Gastrocnemius medialis (tissue), 4 donors: ENCODE results near the gene PDE3B. TPM values are rescaled to one million over a fixed set of nuclear protein-coding genes. Genes with fewer than 3 reads are reported as not detected.
"Not testable (repeated sequence)": the region's sequence is repeated elsewhere in the genome, so short reads cannot be mapped to it uniquely, and the experiment has no call there.

Source experiments
- ATAC-seq, 2 donors: fragments of 150-250 bp; one replicate each; pipeline ENCODE4 v1.9.1; 2016
- DNase-seq, 2 donors: peaks; one replicate each; pipeline ENCODE4 v3.0.0-alpha.2; 2019
- H3K27ac ChIP-seq, 4 donors: fragments of 200-600 bp; sonication (generic); 1 replicate in 1 of 4; 2 replicates in 3 of 4; pipeline ENCODE4 v1.5.1; 2016 to 2018; ENCODE audit warnings: mild to moderate bottlenecking in 2 of 4, moderate library complexity in 1 of 4
- H3K27me3 ChIP-seq, 3 donors: fragments of 200-600 bp; sonication (generic) in 2 of 3; 1 replicate in 1 of 3; 2 replicates in 2 of 3; pipeline versions ENCODE4 v1.5.1 to v1.6.0; 2016 to 2019; ENCODE audit warnings: mild to moderate bottlenecking in 1 of 3, moderate library complexity in 1 of 3
- H3K36me3 ChIP-seq, 2 donors: fragments of 200-600 bp; sonication (generic) in 1 of 2; one replicate each; pipeline ENCODE4 v1.5.1; 2017 to 2018
- H3K4me1 ChIP-seq, 2 donors: fragments of 200-600 bp; sonication (generic) in 1 of 2; one replicate each; pipeline ENCODE4 v1.5.1; 2016 to 2017; ENCODE audit warnings: mild to moderate bottlenecking in 2 of 2
- H3K4me3 ChIP-seq, 4 donors: fragments of 200-600 bp; sonication (generic) in 3 of 4; 1 replicate in 1 of 4; 2 replicates in 3 of 4; pipeline ENCODE4 v1.5.1; 2016 to 2019; ENCODE audit warnings: mild to moderate bottlenecking in 2 of 4
- H3K9me3 ChIP-seq, 3 donors: fragments of 200-600 bp; sonication (generic) in 2 of 3; 1 replicate in 1 of 3; 2 replicates in 2 of 3; pipeline ENCODE4 v1.5.1; 2016 to 2019
- POLR2A ChIP-seq, 2 donors: fragments of 450-650 bp; IDR thresholded peaks; one replicate each; pipeline ENCODE4 v1.6.1; 2017; ENCODE audit warnings: antibody characterized with exemption in 2 of 2, mild to moderate bottlenecking in 2 of 2, moderate library complexity in 2 of 2
- in situ Hi-C, 4 donors: fragments of 200-750 bp; cut with MboI; loops; one replicate each; pipeline versions ENCODE4 v1.15.0 to v1.8.0; 2017; ENCODE audit warnings: low sequenced_read_pairs in 4 of 4
- intact Hi-C: fragments of 100-400 bp; cut with DNase I; formaldehyde crosslinking; loops from one replicate; pipeline ENCODE4 v1.15.1; 2023; ENCODE audit warnings: low total_unique reads
- total RNA-seq, 4 donors: library from RNA; depleted of rRNA; stranded (reverse); fragments of >200 nt; gene quantifications; one replicate each; pipeline versions ENCODE4 v1.1.0 to v1.2.3, GENCODE V29; 2016
- TF ChIP-seq, protein P1 (sequence below), 5 experiments: fragments of 450-650 bp in 3 of 5; fragments of 200-600 bp in 2 of 5; sonication (generic) in 2 of 5; IDR thresholded peaks in 4 of 5; conservative IDR thresholded peaks in 1 of 5; 1 replicate in 4 of 5; 2 replicates in 1 of 5; pipeline ENCODE4 v1.5.1; 2016 to 2019; ENCODE audit warnings: antibody characterized with exemption in 5 of 5, mild to moderate bottlenecking in 3 of 5, moderate library complexity in 3 of 5

PDE3B gene
- total RNA-seq, 4 donors from 2014 or later: 0.39 to 1.1 (median 0.76) TPM

DNA sequence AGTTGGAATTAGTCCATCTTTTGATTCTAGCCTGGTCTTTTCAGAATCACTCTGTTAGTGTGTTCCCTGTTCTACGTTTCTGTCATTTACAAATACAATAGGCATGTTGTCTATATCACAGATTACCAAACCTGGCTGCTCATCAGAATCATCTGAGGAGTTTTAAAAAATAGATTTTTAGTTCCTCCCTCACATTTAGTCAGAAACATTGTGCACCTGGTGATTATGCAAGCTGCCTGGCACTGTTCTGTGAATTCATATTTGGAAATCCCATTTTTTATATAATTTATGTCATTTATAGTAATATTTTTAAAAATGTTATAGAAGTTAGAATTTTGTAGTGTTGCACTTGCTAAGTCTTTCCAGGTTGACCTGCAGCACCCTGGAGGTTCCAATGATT is 107.3 kb downstream of the PDE3B start:
- TF ChIP-seq, protein P1, sequence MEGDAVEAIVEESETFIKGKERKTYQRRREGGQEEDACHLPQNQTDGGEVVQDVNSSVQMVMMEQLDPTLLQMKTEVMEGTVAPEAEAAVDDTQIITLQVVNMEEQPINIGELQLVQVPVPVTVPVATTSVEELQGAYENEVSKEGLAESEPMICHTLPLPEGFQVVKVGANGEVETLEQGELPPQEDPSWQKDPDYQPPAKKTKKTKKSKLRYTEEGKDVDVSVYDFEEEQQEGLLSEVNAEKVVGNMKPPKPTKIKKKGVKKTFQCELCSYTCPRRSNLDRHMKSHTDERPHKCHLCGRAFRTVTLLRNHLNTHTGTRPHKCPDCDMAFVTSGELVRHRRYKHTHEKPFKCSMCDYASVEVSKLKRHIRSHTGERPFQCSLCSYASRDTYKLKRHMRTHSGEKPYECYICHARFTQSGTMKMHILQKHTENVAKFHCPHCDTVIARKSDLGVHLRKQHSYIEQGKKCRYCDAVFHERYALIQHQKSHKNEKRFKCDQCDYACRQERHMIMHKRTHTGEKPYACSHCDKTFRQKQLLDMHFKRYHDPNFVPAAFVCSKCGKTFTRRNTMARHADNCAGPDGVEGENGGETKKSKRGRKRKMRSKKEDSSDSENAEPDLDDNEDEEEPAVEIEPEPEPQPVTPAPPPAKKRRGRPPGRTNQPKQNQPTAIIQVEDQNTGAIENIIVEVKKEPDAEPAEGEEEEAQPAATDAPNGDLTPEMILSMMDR (IDR thresholded peaks at IDR 0.05 in 4 of 5, conservative IDR thresholded peaks at IDR 0.05 in 1 of 5): no peak
- no peak for TF ChIP-seq POLR2A (IDR thresholded peaks at IDR 0.05)
- Histone ChIP-seq H3K9me3 (no peaks in the 10 kb centered on the region), H3K4me3 (no peak overlapping the region), H3K36me3 (no peaks in the 10 kb centered on the region), H3K27ac (no peak overlapping the region), H3K4me1 (no peaks in the 10 kb centered on the region), H3K27me3 (no peaks in the 10 kb centered on the region)
- in situ Hi-C loops: no loop called here
- intact Hi-C loops: no loop called here
- no peak for DNase-seq
- ATAC-seq: no peak

DNA sequence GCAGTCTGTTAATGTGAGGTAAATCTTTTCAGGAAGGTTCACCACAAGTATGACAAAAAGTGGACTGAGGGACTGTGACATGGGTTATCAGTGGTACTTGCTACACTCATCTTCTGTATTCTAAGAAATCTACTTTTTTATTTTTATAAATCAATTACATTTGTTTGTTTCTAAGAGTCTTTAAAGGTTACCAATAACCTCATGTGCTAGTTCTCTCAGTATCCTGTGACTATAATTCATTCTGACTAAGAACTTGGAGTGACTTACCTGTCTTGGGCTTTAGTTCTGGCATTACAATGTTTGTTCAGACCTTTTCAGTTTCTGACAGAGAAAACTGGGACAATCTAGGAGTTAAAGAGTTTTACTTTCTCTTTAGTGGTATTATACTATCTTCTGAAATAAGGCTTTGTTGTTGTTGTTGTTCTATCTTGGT is 108.4 kb downstream of the PDE3B start:
- TF ChIP-seq, protein P1 (IDR thresholded peaks at IDR 0.05 in 4 of 5, conservative IDR thresholded peaks at IDR 0.05 in 1 of 5): no peak
- TF ChIP-seq POLR2A (IDR thresholded peaks at IDR 0.05): no peak
- no peaks in the 10 kb centered on the region for H3K9me3 ChIP-seq
- H3K36me3 ChIP-seq: no peaks in the 10 kb centered on the region
- H3K4me3 ChIP-seq: no peak overlapping the region
- no peaks in the 10 kb centered on the region for H3K4me1 ChIP-seq
- H3K27ac ChIP-seq: no peak overlapping the region
- no peak for DNase-seq
- intact Hi-C loops: no loop called here
- H3K27me3 ChIP-seq: no peaks in the 10 kb centered on the region
- in situ Hi-C loops: no loop called here
- ATAC-seq: no peak

DNA sequence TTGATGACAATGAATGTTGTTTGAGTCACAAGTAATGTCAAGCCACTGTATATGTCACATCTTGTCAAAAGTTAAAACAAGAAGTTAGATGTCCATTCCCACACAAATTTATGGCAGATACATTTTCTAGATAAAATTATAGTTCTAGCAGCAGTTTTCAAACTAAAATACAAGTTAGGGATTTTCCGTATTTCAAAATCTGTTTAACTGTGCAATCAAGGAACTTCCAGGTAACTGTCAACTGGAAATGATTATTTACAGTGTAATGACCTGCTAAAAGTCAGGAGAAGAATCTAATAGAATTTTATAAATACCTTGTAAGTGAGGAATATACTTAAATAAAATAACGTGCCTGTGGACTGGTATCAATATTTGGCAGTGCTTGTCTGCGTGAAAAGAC is 111.5 kb downstream of the PDE3B start:
- Histone ChIP-seq H3K27ac (no peak overlapping the region), H3K4me1 (no peaks in the 10 kb centered on the region), H3K36me3 (no peaks in the 10 kb centered on the region), H3K4me3 (no peak overlapping the region), H3K9me3 (no peaks in the 10 kb centered on the region), H3K27me3 (no peaks in the 10 kb centered on the region)
- TF ChIP-seq, protein P1 (IDR thresholded peaks at IDR 0.05 in 4 of 5, conservative IDR thresholded peaks at IDR 0.05 in 1 of 5): no peak
- no peak for TF ChIP-seq POLR2A (IDR thresholded peaks at IDR 0.05)
- DNase-seq (no peak), ATAC-seq (no peak)
- in situ Hi-C loops: no loop called here
- intact Hi-C loops: no loop called here

DNA sequence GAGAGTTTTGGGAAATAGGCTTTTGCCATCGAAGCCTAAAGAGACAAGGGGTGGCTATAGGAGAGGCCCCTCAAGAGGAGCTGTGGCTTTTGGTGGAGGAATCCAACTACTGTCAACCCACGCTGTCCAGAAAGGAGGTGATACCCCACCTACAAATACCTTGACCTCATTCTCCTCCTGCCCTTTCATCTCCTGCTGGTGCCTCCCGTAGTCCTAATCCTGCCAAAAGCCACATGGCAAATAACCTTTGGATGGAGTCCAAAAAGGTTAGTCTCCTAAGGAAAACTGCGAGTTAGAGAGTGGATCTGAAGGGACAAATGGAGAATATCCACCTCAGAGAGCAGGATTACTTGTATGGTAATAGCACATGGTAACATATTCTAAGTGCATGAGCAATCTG is 112.7 kb downstream of the PDE3B start:
- no peak overlapping the region for H3K27ac ChIP-seq
- intact Hi-C loops (no loop called here), in situ Hi-C loops (no loop called here)
- no peaks in the 10 kb centered on the region for H3K4me1 ChIP-seq
- TF ChIP-seq, protein P1 (IDR thresholded peaks at IDR 0.05 in 4 of 5, conservative IDR thresholded peaks at IDR 0.05 in 1 of 5): no peak
- no peak for TF ChIP-seq POLR2A (IDR thresholded peaks at IDR 0.05)
- no peak for DNase-seq
- no peaks in the 10 kb centered on the region for H3K9me3 ChIP-seq
- no peak for ATAC-seq
- H3K36me3 ChIP-seq: no peaks in the 10 kb centered on the region
- no peaks in the 10 kb centered on the region for H3K27me3 ChIP-seq
- no peak overlapping the region for H3K4me3 ChIP-seq

DNA sequence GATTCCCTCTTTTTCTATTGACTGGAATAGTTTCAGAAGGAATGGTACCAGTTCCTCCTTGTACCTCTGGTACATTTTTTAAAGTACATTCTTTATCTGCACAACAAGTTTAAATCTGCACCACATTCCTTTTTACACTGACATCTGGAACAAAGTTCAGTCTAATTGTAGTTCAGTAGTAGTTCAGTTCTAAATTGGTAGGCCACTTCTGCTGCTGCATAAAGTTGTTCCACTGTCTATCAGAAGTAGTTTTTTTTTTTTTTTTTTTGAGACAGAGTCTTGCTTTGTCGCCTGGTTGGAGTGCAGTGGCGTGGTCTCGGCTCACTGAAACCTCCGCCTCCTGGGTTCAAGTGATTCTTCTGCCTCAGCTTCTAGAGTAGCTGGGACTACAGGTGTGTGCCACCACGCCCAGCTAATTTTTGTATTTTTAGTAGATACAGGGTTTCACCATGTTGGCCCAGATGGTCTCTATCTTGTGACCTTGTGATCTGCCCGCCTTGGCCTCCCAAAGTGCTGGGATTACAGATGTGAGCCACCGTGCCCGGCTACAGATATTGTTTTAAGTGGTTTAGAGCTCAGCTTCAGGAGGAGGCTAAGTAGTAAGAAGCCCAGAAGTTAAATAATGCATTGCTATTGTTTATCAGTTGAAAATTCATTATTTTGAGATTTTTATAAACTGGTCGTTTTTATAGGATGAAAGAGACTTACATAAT is 115.9 kb downstream of the PDE3B start:
- H3K4me1 ChIP-seq, H3K27me3 ChIP-seq, in situ Hi-C loops, H3K4me3 ChIP-seq, DNase-seq, H3K36me3 ChIP-seq, H3K27ac ChIP-seq, intact Hi-C loops, H3K9me3 ChIP-seq, ATAC-seq: not testable (repeated sequence)
